ENCODE results near the gene LMAN1. TPM values are rescaled to one million over a fixed set of nuclear protein-coding genes. Genes with fewer than 3 reads are reported as not detected.

Gene LMAN1
- total and polyA plus RNA-seq, 4 donors, result 77.2 to 265 (median 98.6) TPM

DNA sequence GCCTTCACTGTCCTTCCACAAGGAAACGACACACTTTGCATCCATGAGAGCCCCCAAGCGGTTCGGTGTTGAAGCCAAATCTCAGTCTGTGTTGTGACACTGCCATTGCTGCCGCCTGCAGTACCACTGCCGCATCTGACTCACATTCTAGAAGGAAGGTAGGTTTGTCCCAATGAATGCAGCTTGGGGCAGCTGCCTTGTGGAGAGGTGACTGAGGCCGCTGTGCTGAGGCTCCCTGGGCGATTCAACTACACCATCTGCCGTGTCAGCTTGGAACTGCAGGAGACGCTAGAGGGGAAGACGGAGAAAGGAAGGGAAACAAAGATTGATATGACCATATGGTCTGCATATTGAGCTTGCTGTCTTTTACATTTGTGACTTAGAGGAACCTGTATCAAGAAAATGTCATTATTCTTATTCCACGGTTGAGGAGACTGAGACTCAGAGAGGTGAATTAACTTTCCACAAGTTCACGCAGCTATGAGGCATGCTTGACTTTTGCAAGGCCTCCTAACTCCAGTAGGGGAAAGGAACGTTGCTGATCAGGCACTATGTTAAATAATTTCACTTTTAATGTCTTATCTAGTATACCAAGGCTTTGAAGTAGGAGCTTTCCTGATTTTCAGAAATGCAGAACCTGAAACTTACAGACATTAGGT, 43.5 kb upstream of the LMAN1 start (continued):
- TF ChIP-seq, protein P1, sequence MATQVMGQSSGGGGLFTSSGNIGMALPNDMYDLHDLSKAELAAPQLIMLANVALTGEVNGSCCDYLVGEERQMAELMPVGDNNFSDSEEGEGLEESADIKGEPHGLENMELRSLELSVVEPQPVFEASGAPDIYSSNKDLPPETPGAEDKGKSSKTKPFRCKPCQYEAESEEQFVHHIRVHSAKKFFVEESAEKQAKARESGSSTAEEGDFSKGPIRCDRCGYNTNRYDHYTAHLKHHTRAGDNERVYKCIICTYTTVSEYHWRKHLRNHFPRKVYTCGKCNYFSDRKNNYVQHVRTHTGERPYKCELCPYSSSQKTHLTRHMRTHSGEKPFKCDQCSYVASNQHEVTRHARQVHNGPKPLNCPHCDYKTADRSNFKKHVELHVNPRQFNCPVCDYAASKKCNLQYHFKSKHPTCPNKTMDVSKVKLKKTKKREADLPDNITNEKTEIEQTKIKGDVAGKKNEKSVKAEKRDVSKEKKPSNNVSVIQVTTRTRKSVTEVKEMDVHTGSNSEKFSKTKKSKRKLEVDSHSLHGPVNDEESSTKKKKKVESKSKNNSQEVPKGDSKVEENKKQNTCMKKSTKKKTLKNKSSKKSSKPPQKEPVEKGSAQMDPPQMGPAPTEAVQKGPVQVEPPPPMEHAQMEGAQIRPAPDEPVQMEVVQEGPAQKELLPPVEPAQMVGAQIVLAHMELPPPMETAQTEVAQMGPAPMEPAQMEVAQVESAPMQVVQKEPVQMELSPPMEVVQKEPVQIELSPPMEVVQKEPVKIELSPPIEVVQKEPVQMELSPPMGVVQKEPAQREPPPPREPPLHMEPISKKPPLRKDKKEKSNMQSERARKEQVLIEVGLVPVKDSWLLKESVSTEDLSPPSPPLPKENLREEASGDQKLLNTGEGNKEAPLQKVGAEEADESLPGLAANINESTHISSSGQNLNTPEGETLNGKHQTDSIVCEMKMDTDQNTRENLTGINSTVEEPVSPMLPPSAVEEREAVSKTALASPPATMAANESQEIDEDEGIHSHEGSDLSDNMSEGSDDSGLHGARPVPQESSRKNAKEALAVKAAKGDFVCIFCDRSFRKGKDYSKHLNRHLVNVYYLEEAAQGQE (IDR thresholded peaks at IDR 0.05), result no peak
- TF ChIP-seq NR2F2 (IDR thresholded peaks at IDR 0.05) (no peak), TAF1 (conservative IDR thresholded peaks at IDR 0.05) (no peak), HNF4A (conservative IDR thresholded peaks at IDR 0.05) (no peak)

DNA sequence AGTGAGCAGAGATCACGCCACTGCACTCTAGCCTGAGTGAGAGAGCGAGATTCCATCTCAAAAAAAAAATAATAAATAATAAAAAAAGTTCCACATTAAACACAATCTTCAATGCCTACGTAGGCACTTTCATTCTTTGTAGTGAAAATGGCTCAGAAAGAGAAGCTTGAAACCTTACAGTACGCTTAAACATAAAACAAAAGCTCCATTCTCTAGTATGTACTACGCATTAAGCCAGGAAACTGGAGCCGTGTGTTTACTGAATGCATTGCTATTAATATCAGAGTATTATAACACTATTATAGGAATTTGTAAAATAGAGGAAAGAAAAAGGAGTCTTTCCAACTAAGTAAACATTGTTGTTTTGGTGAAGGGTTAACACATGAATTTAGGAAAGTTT, 41.3 kb upstream of the LMAN1 start:
- H3K27me3 ChIP-seq (ENCODE audit: control insufficient read depth in 4 of 4, insufficient read depth in 4 of 4, low read length in 3 of 4), result no peaks in the 10 kb centered on the region
- TF ChIP-seq FOXA1 (IDR thresholded peaks at IDR 0.05) (no peak), NR2F2 (IDR thresholded peaks at IDR 0.05) (no peak), JUND (IDR thresholded peaks at IDR 0.05) (no peak), RXRA (IDR thresholded peaks at IDR 0.05) (no peak), EGR1 (IDR thresholded peaks at IDR 0.05; ENCODE audit: low read depth in 2 of 2) (no peak), HNF4A (conservative IDR thresholded peaks at IDR 0.05) (no peak), YY1 (IDR thresholded peaks at IDR 0.05) (no peak), HNF4G (IDR thresholded peaks at IDR 0.05) (no peak), RAD21 (IDR thresholded peaks at IDR 0.05) (no peak), GABPA (IDR thresholded peaks at IDR 0.05 in 1 of 2, conservative IDR thresholded peaks at IDR 0.05 in 1 of 2) (no peak)
- TF ChIP-seq, protein P1 (IDR thresholded peaks at IDR 0.05), result no peak
- TF ChIP-seq, protein P2, sequence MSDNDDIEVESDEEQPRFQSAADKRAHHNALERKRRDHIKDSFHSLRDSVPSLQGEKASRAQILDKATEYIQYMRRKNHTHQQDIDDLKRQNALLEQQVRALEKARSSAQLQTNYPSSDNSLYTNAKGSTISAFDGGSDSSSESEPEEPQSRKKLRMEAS (IDR thresholded peaks at IDR 0.05), result no peak
- no peak overlapping the region for H3K9ac ChIP-seq (ENCODE audit: low read depth in 1 of 2, low read length in 2 of 2)
- 94% methylated on average over 6 of the region's 6 CpGs for WGBS
- no peaks in the 10 kb centered on the region for H3K4me1 ChIP-seq (ENCODE audit: control insufficient read depth in 4 of 4, insufficient read depth in 4 of 4, low read length in 3 of 4)
- H3K36me3 ChIP-seq (ENCODE audit: control insufficient read depth in 4 of 4, insufficient read depth in 3 of 4, low read depth in 1 of 4, low read length in 3 of 4), result no peaks in the 10 kb centered on the region
- H3K4me3 ChIP-seq (ENCODE audit: low read depth in 1 of 3, low read length in 3 of 3), result no peak overlapping the region
- DNase-seq (ENCODE audit: low spot score), result no peak
- no peak overlapping the region for H3K27ac ChIP-seq (ENCODE audit: low read depth in 1 of 2, low read length in 2 of 2)
- H3K9me3 ChIP-seq (ENCODE audit: control insufficient read depth in 4 of 4, low read length in 3 of 4), result no peaks in the 10 kb centered on the region
